SK-N-SH (cell line): ENCODE data around the gene TMEM107.

Source experiments
- ELF1 ChIP-seq: IDR thresholded peaks from 2 replicates; pipeline ENCODE4 v1.4.0; 2012
- EP300 ChIP-seq, 2 experiments: IDR thresholded peaks; 2 replicates each; pipeline versions ENCODE4 v1.4.0 to v1.6.1; 2012; ENCODE audit warnings: borderline replicate concordance in 1 of 2, low read depth in 1 of 2, low read length in 1 of 2
- EZH2phosphoT487 ChIP-seq: fragments of 200-600 bp; sonication (generic); IDR thresholded peaks from 2 replicates; pipeline ENCODE4 v1.6.1; 2017; ENCODE audit warnings: low read depth, mixed run types, mild to moderate bottlenecking, antibody characterized with exemption, moderate library complexity, borderline replicate concordance
- FOXM1 ChIP-seq: IDR thresholded peaks from 2 replicates; pipeline ENCODE4 v1.4.0; 2012; ENCODE audit warnings: low read depth, mild to moderate bottlenecking
- GABPA ChIP-seq: IDR thresholded peaks from 2 replicates; pipeline ENCODE4 v1.4.0; 2012; ENCODE audit warnings: low read depth, mild to moderate bottlenecking
- JUND ChIP-seq: IDR thresholded peaks from 2 replicates; pipeline ENCODE4 v1.4.0; 2012
- MXI1 ChIP-seq: IDR thresholded peaks from 2 replicates; pipeline ENCODE4 v1.6.1; 2012; ENCODE audit warnings: mild to moderate bottlenecking, low read depth, low read length, improper control_type of control experiment
- NRF1 ChIP-seq: IDR thresholded peaks from 2 replicates; pipeline ENCODE4 v1.6.1; 2012; ENCODE audit warnings: low read depth, mild to moderate bottlenecking, low read length
- RAD21 ChIP-seq: IDR thresholded peaks from 2 replicates; pipeline ENCODE4 v1.6.1; 2012; ENCODE audit warnings: mild to moderate bottlenecking, low read length
- TAF1 ChIP-seq: IDR thresholded peaks from 2 replicates; pipeline ENCODE4 v1.6.1; 2012; ENCODE audit warnings: low read depth, mild to moderate bottlenecking, low read length, moderate library complexity, borderline replicate concordance
- YY1 ChIP-seq: IDR thresholded peaks from 2 replicates; pipeline ENCODE4 v1.4.0; 2012; ENCODE audit warnings: low read depth, mild to moderate bottlenecking
- TF ChIP-seq, protein P1 (sequence below): fragments of 200-600 bp; sonication (generic); IDR thresholded peaks from 2 replicates; pipeline ENCODE4 v1.6.1; 2017; ENCODE audit warnings: antibody characterized with exemption, mild to moderate bottlenecking, moderate library complexity
- TF ChIP-seq, protein P2 (sequence below): IDR thresholded peaks from 2 replicates; pipeline ENCODE4 v1.4.0; 2012; ENCODE audit warnings: low read depth

DNA sequence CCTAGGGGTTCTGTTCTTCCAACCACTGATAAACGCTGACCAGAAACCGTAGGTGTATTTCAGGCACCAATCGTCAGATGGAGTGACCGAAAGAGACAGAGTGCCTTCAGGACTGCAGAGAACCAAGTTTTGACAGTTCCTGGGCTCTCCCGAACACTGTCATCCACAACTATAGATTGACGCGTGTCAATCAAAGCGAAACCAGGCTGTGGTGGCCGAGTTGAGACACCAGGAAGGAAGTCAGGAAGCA is 46.1 kb upstream of the TMEM107 start:
- TF ChIP-seq EZH2phosphoT487: no peak
- no peak for TF ChIP-seq GABPA
- TF ChIP-seq, protein P1, sequence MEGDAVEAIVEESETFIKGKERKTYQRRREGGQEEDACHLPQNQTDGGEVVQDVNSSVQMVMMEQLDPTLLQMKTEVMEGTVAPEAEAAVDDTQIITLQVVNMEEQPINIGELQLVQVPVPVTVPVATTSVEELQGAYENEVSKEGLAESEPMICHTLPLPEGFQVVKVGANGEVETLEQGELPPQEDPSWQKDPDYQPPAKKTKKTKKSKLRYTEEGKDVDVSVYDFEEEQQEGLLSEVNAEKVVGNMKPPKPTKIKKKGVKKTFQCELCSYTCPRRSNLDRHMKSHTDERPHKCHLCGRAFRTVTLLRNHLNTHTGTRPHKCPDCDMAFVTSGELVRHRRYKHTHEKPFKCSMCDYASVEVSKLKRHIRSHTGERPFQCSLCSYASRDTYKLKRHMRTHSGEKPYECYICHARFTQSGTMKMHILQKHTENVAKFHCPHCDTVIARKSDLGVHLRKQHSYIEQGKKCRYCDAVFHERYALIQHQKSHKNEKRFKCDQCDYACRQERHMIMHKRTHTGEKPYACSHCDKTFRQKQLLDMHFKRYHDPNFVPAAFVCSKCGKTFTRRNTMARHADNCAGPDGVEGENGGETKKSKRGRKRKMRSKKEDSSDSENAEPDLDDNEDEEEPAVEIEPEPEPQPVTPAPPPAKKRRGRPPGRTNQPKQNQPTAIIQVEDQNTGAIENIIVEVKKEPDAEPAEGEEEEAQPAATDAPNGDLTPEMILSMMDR: no peak
- no peak for TF ChIP-seq NRF1
- no peak for TF ChIP-seq ELF1
- TF ChIP-seq RAD21: no peak
- TF ChIP-seq YY1: no peak
- TF ChIP-seq JUND: no peak
- no peak; the same call in 1 of the 2 replicates for TF ChIP-seq MXI1
- TF ChIP-seq EP300 (IDR thresholded peaks at IDR 0.05; ENCODE audit: borderline replicate concordance in 1 of 2, low read depth in 1 of 2, low read length in 1 of 2): no peak
- no peak for TF ChIP-seq FOXM1
- TF ChIP-seq, protein P2, sequence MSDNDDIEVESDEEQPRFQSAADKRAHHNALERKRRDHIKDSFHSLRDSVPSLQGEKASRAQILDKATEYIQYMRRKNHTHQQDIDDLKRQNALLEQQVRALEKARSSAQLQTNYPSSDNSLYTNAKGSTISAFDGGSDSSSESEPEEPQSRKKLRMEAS: no peak
- no peak for TF ChIP-seq TAF1
